Calu3 (cell line): ENCODE results near the gene ADCY5. TPM values are rescaled to one million over a fixed set of nuclear protein-coding genes. Genes with fewer than 3 reads are reported as not detected.

Experiments
- BruUV-seq: library from RNA; stranded (reverse); fragments of 400-500 nt; replicated peaks from 2 replicates; lab custom pipeline; 2021; lab: Mats Ljungman, UMichigan
- CTCF ChIA-PET: fragments of 300-600 bp; sonication (Branson Sonifier 250); formaldehyde crosslinking; loops from one replicate; lab custom pipeline; 2022; ENCODE audit warnings: antibody characterized with exemption; lab: Charles Lee
- DNase-seq: peaks from one replicate; pipeline ENCODE4 v3.0.0; 2022
- H3K27ac Mint-ChIP-seq: one replicate; pipeline ENCODE4 v1.8.0; 2022; ENCODE audit warnings: mixed read lengths; ENCODE audit not compliant: unreplicated experiment
- H3K27me3 Mint-ChIP-seq: one replicate; pipeline ENCODE4 v1.8.0; 2022; ENCODE audit warnings: mixed read lengths; ENCODE audit not compliant: unreplicated experiment
- H3K36me3 Mint-ChIP-seq: one replicate; pipeline ENCODE4 v1.8.0; 2022; ENCODE audit warnings: mild to moderate bottlenecking, moderate library complexity, mixed read lengths; ENCODE audit not compliant: insufficient read depth, unreplicated experiment
- H3K4me1 Mint-ChIP-seq: one replicate; pipeline ENCODE4 v1.8.0; 2022; ENCODE audit warnings: mild to moderate bottlenecking, low read depth, mixed read lengths; ENCODE audit not compliant: unreplicated experiment
- H3K4me3 Mint-ChIP-seq: one replicate; pipeline ENCODE4 v1.8.0; 2022; ENCODE audit warnings: mild to moderate bottlenecking, low read depth, moderate library complexity, mixed read lengths; ENCODE audit not compliant: unreplicated experiment
- H3K9me3 Mint-ChIP-seq: one replicate; pipeline ENCODE4 v1.8.0; 2022; ENCODE audit warnings: low read depth, mixed read lengths; ENCODE audit not compliant: unreplicated experiment
- intact Hi-C: fragments of 100-400 bp; cut with micrococcal nuclease; formaldehyde crosslinking; loops from one replicate; pipeline ENCODE4 v1.10.0; 2022; ENCODE audit not compliant: unreplicated experiment
- total RNA-seq: library from RNA; stranded (reverse); gene quantifications from 2 replicates; pipeline ENCODE4 v1.2.3, GENCODE V29; 2022
- TF ChIP-seq, protein P1 (sequence below): fragments of 200-600 bp; IDR thresholded peaks from one replicate; pipeline ENCODE4 v1.8.0; 2022; ENCODE audit warnings: antibody characterized with exemption; ENCODE audit not compliant: unreplicated experiment

Gene ADCY5
- total RNA-seq, 1 experiment from 2014 or later = 2.5 TPM

GRCh38 chr3:123326531-123326930 is 122.4 kb downstream of the ADCY5 start:
- no peak overlapping the region for H3K4me3 Mint-ChIP-seq
- TF ChIP-seq, protein P1, sequence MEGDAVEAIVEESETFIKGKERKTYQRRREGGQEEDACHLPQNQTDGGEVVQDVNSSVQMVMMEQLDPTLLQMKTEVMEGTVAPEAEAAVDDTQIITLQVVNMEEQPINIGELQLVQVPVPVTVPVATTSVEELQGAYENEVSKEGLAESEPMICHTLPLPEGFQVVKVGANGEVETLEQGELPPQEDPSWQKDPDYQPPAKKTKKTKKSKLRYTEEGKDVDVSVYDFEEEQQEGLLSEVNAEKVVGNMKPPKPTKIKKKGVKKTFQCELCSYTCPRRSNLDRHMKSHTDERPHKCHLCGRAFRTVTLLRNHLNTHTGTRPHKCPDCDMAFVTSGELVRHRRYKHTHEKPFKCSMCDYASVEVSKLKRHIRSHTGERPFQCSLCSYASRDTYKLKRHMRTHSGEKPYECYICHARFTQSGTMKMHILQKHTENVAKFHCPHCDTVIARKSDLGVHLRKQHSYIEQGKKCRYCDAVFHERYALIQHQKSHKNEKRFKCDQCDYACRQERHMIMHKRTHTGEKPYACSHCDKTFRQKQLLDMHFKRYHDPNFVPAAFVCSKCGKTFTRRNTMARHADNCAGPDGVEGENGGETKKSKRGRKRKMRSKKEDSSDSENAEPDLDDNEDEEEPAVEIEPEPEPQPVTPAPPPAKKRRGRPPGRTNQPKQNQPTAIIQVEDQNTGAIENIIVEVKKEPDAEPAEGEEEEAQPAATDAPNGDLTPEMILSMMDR = no peak
- no peaks in the 10 kb centered on the region for H3K36me3 Mint-ChIP-seq
- H3K27me3 Mint-ChIP-seq = peaks cover 72% of the 10 kb centered on the region
- DNase-seq = no peak
- intact Hi-C loops = loop anchor here (5.0 kb wide), 1 partner anchor 226 kb away; no protein-coding TSS in a partner anchor
- H3K4me1 Mint-ChIP-seq = no peaks in the 10 kb centered on the region
- CTCF ChIA-PET = no interaction called here
- H3K27ac Mint-ChIP-seq = no peak overlapping the region
- BruUV-seq = no TSS peak
- H3K9me3 Mint-ChIP-seq = no peaks in the 10 kb centered on the region

GRCh38 chr3:123325766-123326256 is 123.1 kb downstream of the ADCY5 start:
- no peak overlapping the region for H3K27ac Mint-ChIP-seq
- intact Hi-C loops = loop anchor here (5.0 kb wide), 1 partner anchor 226 kb away; no protein-coding TSS in a partner anchor
- H3K4me3 Mint-ChIP-seq = no peak overlapping the region
- TF ChIP-seq, protein P1 = no peak
- no peaks in the 10 kb centered on the region for H3K4me1 Mint-ChIP-seq
- BruUV-seq = no TSS peak
- CTCF ChIA-PET = interaction anchor here (0.5 kb wide), 1 partner anchor 315 kb away, joined by 6 read pairs; no protein-coding TSS in a partner anchor
- DNase-seq = no peak
- H3K36me3 Mint-ChIP-seq = no peaks in the 10 kb centered on the region
- H3K9me3 Mint-ChIP-seq = no peaks in the 10 kb centered on the region
- peaks cover 79% of the 10 kb centered on the region for H3K27me3 Mint-ChIP-seq

- H3K27ac Mint-ChIP-seq = no peak overlapping the region
- intact Hi-C loops = loop anchor here (5.0 kb wide), 1 partner anchor 227 kb away; no protein-coding TSS in a partner anchor
- no TSS peak for BruUV-seq
Observed at GRCh38 chr3:123324880-123325765, 123.8 kb downstream of the ADCY5 start.

GRCh38 chr3:123323781-123324180 is 125.1 kb downstream of the ADCY5 start:
- H3K4me1 Mint-ChIP-seq = no peaks in the 10 kb centered on the region
- no TSS peak for BruUV-seq
- intact Hi-C loops = no loop called here
- DNase-seq = no peak
- no peaks in the 10 kb centered on the region for H3K9me3 Mint-ChIP-seq
- peaks cover 77% of the 10 kb centered on the region for H3K27me3 Mint-ChIP-seq
- no peaks in the 10 kb centered on the region for H3K36me3 Mint-ChIP-seq
- H3K27ac Mint-ChIP-seq = no peak overlapping the region
- CTCF ChIA-PET = no interaction called here
- no peak overlapping the region for H3K4me3 Mint-ChIP-seq
- TF ChIP-seq, protein P1 = no peak

More at GRCh38 chr3:123324880-123325765, 123.8 kb downstream of the ADCY5 start:
- no peak for DNase-seq
- TF ChIP-seq, protein P1 = no peak
- Mint-ChIP-seq H3K9me3 (no peaks in the 10 kb centered on the region), H3K4me1 (no peaks in the 10 kb centered on the region), H3K4me3 (no peak overlapping the region), H3K36me3 (no peaks in the 10 kb centered on the region), H3K27me3 (peaks cover 82% of the 10 kb centered on the region)
- CTCF ChIA-PET = interaction anchor here (0.6 kb wide), 2 partner anchors 104 to 400 kb away, joined by 3 to 6 read pairs; no protein-coding TSS in a partner anchor
